Psoas muscle (tissue), 8 donors: Measurements from ENCODE around the gene CMTM8. TPM values are rescaled to one million over a fixed set of nuclear protein-coding genes. Genes with fewer than 3 reads are reported as not detected.

Experiments used
- ATAC-seq, 4 donors: fragments of 200-7000 bp; cut with Tn5 transposase; one replicate each; pipeline ENCODE4 v1.9.1; 2020; ENCODE audit warnings: moderate library complexity in 3 of 4, mild to moderate bottlenecking in 2 of 4
- DNase-seq, 2 donors: peaks; one replicate each; pipeline ENCODE4 v3.0.0-alpha.2; 2020
- H3K27ac ChIP-seq: fragments of 200-600 bp; one replicate; pipeline ENCODE4 v1.8.0; 2022
- H3K27me3 ChIP-seq, 3 donors: fragments of 200-600 bp in 1 of 3; one replicate each; pipeline versions ENCODE4 v1.6.1 to v1.8.0; 2013 to 2022; ENCODE audit warnings: low read length in 2 of 3, mild to moderate bottlenecking in 2 of 3, moderate library complexity in 1 of 3; ENCODE audit not compliant: insufficient read depth in 3 of 3
- H3K36me3 ChIP-seq, 2 donors: fragments of 200-600 bp in 1 of 2; one replicate each; pipeline versions ENCODE4 v1.6.1 to v1.8.0; 2013 to 2022; ENCODE audit warnings: low read depth in 1 of 2, mild to moderate bottlenecking in 1 of 2, moderate library complexity in 1 of 2; ENCODE audit not compliant: insufficient read depth in 1 of 2
- H3K4me1 ChIP-seq: fragments of 200-600 bp; one replicate; pipeline ENCODE4 v1.8.0; 2022
- H3K4me3 ChIP-seq: fragments of 200-600 bp; one replicate; pipeline ENCODE4 v1.8.0; 2022; ENCODE audit warnings: mild to moderate bottlenecking
- H3K9me3 ChIP-seq: fragments of 200-600 bp; one replicate; pipeline ENCODE4 v1.8.0; 2022
- WGBS, 3 donors: extraction: QIAGEN DNeasy Blood & Tissue Kit; methylation state at CpG; one replicate each; pipeline versions ENCODE4 v1.1.6 to v1.1.7; 2013; 5-methylcytosine and 5-hydroxymethylcytosine counted together
- intact Hi-C, 2 donors: fragments of 100-400 bp; cut with DNase I; formaldehyde crosslinking; loops; one replicate each; pipeline versions ENCODE4 v1.11.0 to v1.14.2; 2022
- polyA plus RNA-seq, 3 donors: library from polyadenylated mRNA; stranded (reverse); fragments of 200-250 nt; gene quantifications; one replicate each; pipeline ENCODE4 v1.2.3, GENCODE V29; 2013
- total RNA-seq, 4 donors: library from RNA; stranded (reverse); fragmentation: NEBNext Ultra II Directional in 2 of 4; extraction: Animal tissue kit (Norgen Biotek cat#: 25700) in 2 of 4; gene quantifications; one replicate each; pipeline versions ENCODE4 v1.2.1 to v1.2.4, GENCODE V29; 2021 to 2023
- TF ChIP-seq, protein P1 (sequence below): fragments of 200-600 bp; IDR thresholded peaks from one replicate; pipeline ENCODE4 v1.8.0; 2022; ENCODE audit warnings: antibody characterized with exemption
- donor health status: healthy with polysubstance abuse.
- donor health status: DM: no; HTN: no; CAD: no; lungs with moderate emphysema.
- donor health status: Bipolar disorder and iron deficiency.
- donor health status: healthy.
- donor health status: DM: yes; HTN: yes; CAD: no.
- donor health status: DM: no; HTN: no; CAD: no.
- donor health status: DM: no; HTN: no; CAD: no.
- donor health status: DM: yes; HTN: yes; CAD: no.

The CMTM8 gene
- total and polyA plus RNA-seq, 7 donors: 0.97 to 4.2 (median 2.0) TPM

DNA sequence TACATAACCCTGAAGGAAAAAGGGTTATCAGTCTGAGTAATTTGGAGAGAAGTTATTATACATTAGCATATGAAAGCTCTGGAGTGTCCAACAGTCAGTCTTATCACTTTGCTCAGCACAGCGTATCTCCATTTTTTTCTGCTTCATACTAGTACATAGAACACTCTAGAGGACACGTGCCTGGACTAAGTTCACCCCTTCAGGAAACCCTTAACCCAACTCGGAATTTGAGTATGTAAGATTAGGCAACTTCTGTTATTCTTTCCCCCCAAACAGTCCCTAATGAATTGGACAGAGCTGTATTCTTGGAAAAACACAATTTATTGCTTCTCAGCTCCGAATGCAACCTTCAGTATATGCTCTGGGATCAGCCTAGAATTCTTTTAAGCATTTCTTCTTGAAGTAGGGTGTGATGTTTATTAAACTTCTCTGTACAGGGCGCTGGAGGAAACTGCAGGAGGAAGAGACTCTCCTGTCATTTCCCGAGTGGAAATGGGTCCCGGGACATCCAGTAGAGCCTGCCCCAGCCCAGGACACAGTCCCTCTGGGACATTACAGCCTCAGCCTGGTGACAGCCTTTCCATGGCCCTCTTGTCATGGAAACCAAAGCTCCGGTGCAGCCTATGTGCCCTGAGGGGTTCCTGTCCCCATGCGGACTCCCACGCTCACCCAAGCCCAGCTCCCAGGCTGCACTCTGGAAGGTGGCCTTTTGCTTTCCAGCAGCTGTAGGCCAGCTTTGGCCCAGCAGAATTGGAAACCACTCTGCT, 37.3 kb upstream of the CMTM8 start:
- WGBS, 3 donors: 59 to 60% (median 59%) methylated on average over 10 of the region's 10 CpGs
- no peaks in the 10 kb centered on the region for H3K36me3 ChIP-seq
- H3K4me3 ChIP-seq: no peak overlapping the region
- no peaks in the 10 kb centered on the region for H3K9me3 ChIP-seq
- peak overlapping the region; percentile 63 for H3K27ac ChIP-seq
- no peaks in the 10 kb centered on the region for H3K27me3 ChIP-seq
- ATAC-seq: peak; percentile 36 to 75 (median 51)
- TF ChIP-seq, protein P1, sequence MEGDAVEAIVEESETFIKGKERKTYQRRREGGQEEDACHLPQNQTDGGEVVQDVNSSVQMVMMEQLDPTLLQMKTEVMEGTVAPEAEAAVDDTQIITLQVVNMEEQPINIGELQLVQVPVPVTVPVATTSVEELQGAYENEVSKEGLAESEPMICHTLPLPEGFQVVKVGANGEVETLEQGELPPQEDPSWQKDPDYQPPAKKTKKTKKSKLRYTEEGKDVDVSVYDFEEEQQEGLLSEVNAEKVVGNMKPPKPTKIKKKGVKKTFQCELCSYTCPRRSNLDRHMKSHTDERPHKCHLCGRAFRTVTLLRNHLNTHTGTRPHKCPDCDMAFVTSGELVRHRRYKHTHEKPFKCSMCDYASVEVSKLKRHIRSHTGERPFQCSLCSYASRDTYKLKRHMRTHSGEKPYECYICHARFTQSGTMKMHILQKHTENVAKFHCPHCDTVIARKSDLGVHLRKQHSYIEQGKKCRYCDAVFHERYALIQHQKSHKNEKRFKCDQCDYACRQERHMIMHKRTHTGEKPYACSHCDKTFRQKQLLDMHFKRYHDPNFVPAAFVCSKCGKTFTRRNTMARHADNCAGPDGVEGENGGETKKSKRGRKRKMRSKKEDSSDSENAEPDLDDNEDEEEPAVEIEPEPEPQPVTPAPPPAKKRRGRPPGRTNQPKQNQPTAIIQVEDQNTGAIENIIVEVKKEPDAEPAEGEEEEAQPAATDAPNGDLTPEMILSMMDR: no peak
- intact Hi-C loops: no loop called here
- peak; percentile 20 to 56 for DNase-seq
- H3K4me1 ChIP-seq: no peaks in the 10 kb centered on the region

DNA sequence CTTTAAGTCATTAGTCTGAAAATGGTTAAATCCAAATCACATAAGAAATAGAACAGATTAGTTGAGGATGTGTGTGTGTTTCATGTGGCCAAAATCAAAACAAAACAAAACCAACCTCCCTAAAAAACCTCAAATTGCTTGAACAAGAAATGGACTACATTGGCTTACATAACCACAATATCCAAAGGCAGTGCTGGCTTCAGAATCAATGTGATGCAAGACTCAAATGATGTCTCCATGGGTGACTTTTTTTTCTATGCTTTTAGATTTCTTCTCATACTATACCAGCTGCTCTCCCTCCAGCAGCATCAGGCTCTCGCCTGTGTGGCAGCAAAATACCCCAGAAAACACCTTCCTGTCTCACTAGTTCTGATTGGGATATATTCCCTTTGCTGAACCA, 36.0 kb upstream of the CMTM8 start:
- 79 to 94% (median 90%) methylated on average over 1 of the region's 1 CpG for WGBS, 3 donors
- ATAC-seq (peak in 1 of 4 donors; percentile 41), DNase-seq (no peak)
- no peaks in the 10 kb centered on the region for H3K27me3 ChIP-seq
- TF ChIP-seq, protein P1: no peak
- no peak overlapping the region for H3K4me3 ChIP-seq
- intact Hi-C loops: no loop called here
- no peaks in the 10 kb centered on the region for H3K36me3 ChIP-seq
- no peaks in the 10 kb centered on the region for H3K9me3 ChIP-seq
- no peaks in the 10 kb centered on the region for H3K4me1 ChIP-seq
- no peak overlapping the region for H3K27ac ChIP-seq

DNA sequence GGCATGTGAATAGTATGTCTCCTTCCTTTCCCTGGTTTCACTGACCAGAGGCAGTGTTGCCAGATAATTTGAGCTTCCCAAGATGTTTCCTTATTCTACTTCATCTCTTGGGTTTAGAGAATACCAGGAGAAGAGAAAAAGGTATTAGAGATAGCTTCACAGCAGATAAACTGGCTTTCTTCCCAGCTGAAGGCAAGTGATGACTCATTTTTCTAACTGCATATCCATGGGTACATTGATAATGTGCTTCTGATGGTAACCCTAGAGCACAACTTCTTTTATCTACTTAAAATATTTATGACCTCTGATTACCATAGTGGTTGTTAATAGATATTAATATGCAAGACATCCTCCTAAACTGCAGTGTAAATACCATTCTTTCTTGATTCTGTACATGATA, 34.6 kb upstream of the CMTM8 start:
- no peaks in the 10 kb centered on the region for H3K36me3 ChIP-seq
- no peak overlapping the region for H3K27ac ChIP-seq
- no peaks in the 10 kb centered on the region for H3K27me3 ChIP-seq
- ATAC-seq (no peak), DNase-seq (no peak)
- H3K4me3 ChIP-seq: no peak overlapping the region
- H3K9me3 ChIP-seq: no peaks in the 10 kb centered on the region
- TF ChIP-seq, protein P1: no peak
- H3K4me1 ChIP-seq: no peaks in the 10 kb centered on the region
- intact Hi-C loops: no loop called here

DNA sequence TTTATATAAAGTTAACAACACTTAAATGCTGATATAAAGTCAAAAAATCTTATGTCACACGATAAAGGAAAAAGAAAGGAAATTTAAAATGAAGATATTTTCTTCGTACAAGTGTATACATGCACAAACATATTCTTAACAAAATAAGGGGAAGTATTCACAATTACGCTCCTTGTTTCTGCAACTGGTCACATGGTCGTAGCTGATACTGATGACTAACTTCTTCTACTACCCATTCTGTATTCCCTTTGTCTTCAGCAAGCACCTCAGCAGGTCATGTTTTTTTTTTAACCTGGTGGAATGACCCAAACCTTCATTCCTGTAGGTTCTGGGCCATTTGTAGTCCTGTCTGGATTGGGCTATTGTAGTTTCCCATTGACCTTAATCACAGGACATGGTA, 30.0 kb upstream of the CMTM8 start:
- no peak for ATAC-seq
- WGBS, 3 donors: 90 to 92% (median 91%) methylated on average over 4 of the region's 4 CpGs
- H3K4me1 ChIP-seq: no peaks in the 10 kb centered on the region
- H3K9me3 ChIP-seq: no peaks in the 10 kb centered on the region
- H3K27me3 ChIP-seq: no peaks in the 10 kb centered on the region
- no peak for DNase-seq
- H3K36me3 ChIP-seq: no peaks in the 10 kb centered on the region
- no peak overlapping the region for H3K27ac ChIP-seq
- H3K4me3 ChIP-seq: no peak overlapping the region
- TF ChIP-seq, protein P1: no peak
- intact Hi-C loops: no loop called here

DNA sequence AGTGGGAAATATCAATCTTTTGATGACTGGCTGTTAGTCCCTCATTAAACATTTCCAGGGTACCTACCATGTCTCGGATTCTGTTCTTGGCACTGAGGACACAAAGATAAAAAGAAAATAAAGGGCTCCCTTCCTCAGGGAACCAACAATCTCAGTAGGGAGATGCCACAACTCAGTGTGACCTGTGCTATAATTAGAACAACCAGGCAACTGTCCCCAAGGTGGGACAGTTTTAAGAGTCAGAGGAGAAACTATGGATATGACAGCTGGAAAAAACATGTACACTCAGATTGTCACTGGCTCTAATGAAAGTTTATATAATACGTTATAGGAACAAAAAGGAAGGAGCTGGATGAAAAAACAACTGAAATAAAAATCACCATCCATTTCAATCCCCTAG, 23.3 kb upstream of the CMTM8 start:
- 68 to 76% (median 74%) methylated on average over 2 of the region's 2 CpGs for WGBS, 3 donors
- Histone ChIP-seq H3K4me1 (no peaks in the 10 kb centered on the region), H3K27me3 (peaks cover 0 to 1% (median 0%) of the 10 kb centered on the region in 3 donors), H3K9me3 (peaks cover 8% of the 10 kb centered on the region), H3K4me3 (no peak overlapping the region), H3K36me3 (no peaks in the 10 kb centered on the region), H3K27ac (no peak overlapping the region)
- DNase-seq (no peak), ATAC-seq (no peak)
- TF ChIP-seq, protein P1: no peak
- intact Hi-C loops: no loop called here
